ENCODE results near the gene RFNG.

Gene RFNG

GRCh38 chr17:82029391-82029790 lies 22.2 kb downstream of the RFNG start:
- H3K4me3 ChIP-seq (replicated peaks; ENCODE audit: insufficient read depth, low read length) = no peak overlapping the region
- TF ChIP-seq REST (IDR thresholded peaks at IDR 0.05; ENCODE audit: insufficient replicate concordance, low read depth) = no peak
- no peak for TF ChIP-seq CTCF (IDR thresholded peaks at IDR 0.05; ENCODE audit: insufficient read depth, low read length)
- TF ChIP-seq SPI1 (IDR thresholded peaks at IDR 0.05; ENCODE audit: borderline replicate concordance, low read depth) = no peak
- no peak for TF ChIP-seq POLR2AphosphoS5 (IDR thresholded peaks at IDR 0.05; ENCODE audit: low read depth)
- no peak for TF ChIP-seq GABPA (IDR thresholded peaks at IDR 0.05; ENCODE audit: low read depth)
- no peak overlapping the region for H3K27ac ChIP-seq (replicated peaks)
- no peak for DNase-seq (ENCODE audit: low read depth in 1 of 2, low spot score in 1 of 2)
- H3K27me3 ChIP-seq (ENCODE audit: insufficient read depth, poor library complexity, severe bottlenecking) = no peaks in the 10 kb centered on the region

- no peak for TF ChIP-seq SPI1 (IDR thresholded peaks at IDR 0.05; ENCODE audit: borderline replicate concordance, low read depth)
- TF ChIP-seq GABPA (IDR thresholded peaks at IDR 0.05; ENCODE audit: low read depth) = no peak
- TF ChIP-seq REST (IDR thresholded peaks at IDR 0.05; ENCODE audit: insufficient replicate concordance, low read depth) = no peak
- TF ChIP-seq CTCF (IDR thresholded peaks at IDR 0.05; ENCODE audit: insufficient read depth, low read length) = no peak
- no peak for TF ChIP-seq POLR2AphosphoS5 (IDR thresholded peaks at IDR 0.05; ENCODE audit: low read depth)
- no peak overlapping the region for H3K4me3 ChIP-seq (replicated peaks; ENCODE audit: insufficient read depth, low read length)
- H3K27me3 ChIP-seq (ENCODE audit: insufficient read depth, poor library complexity, severe bottlenecking) = no peaks in the 10 kb centered on the region
- DNase-seq (ENCODE audit: low read depth in 1 of 2, low spot score in 1 of 2) = no peak
- no peak overlapping the region for H3K27ac ChIP-seq (replicated peaks)
Measured at GRCh38 chr17:82028966-82029365, 22.6 kb downstream of the RFNG start.

- DNase-seq (ENCODE audit: low read depth in 1 of 2, low spot score in 1 of 2) = no peak
- TF ChIP-seq POLR2AphosphoS5 (IDR thresholded peaks at IDR 0.05; ENCODE audit: low read depth) = no peak
- no peak for TF ChIP-seq CTCF (IDR thresholded peaks at IDR 0.05; ENCODE audit: insufficient read depth, low read length)
- no peak for TF ChIP-seq GABPA (IDR thresholded peaks at IDR 0.05; ENCODE audit: low read depth)
- no peak for TF ChIP-seq SPI1 (IDR thresholded peaks at IDR 0.05; ENCODE audit: borderline replicate concordance, low read depth)
- no peak for TF ChIP-seq REST (IDR thresholded peaks at IDR 0.05; ENCODE audit: insufficient replicate concordance, low read depth)
- H3K27me3 ChIP-seq (ENCODE audit: insufficient read depth, poor library complexity, severe bottlenecking) = no peaks in the 10 kb centered on the region
- H3K4me3 ChIP-seq (replicated peaks; ENCODE audit: insufficient read depth, low read length) = no peak overlapping the region
- H3K27ac ChIP-seq (replicated peaks) = no peak overlapping the region
Measured at GRCh38 chr17:82028246-82028645, 23.4 kb downstream of the RFNG start.
